ENCODE measurements around the gene PYGB.

PYGB gene

GRCh38 chr20:25320035-25320800 is 72.3 kb downstream of the PYGB start:
- H3K4me3 ChIP-seq (ENCODE audit: control insufficient read depth, low read depth, low read length): no peak overlapping the region
- no peak for TF ChIP-seq CTCF (conservative IDR thresholded peaks at IDR 0.05; ENCODE audit: control insufficient read depth, insufficient read depth, low read depth, low read length)
- no peak for DNase-seq (ENCODE audit: low read depth)

GRCh38 chr20:25321262-25321831 is 73.5 kb downstream of the PYGB start:
- no peak overlapping the region for H3K4me3 ChIP-seq (ENCODE audit: control insufficient read depth, low read depth, low read length)
- DNase-seq (ENCODE audit: low read depth): no peak
- no peak for TF ChIP-seq CTCF (conservative IDR thresholded peaks at IDR 0.05; ENCODE audit: control insufficient read depth, insufficient read depth, low read depth, low read length)

GRCh38 chr20:25321991-25322390 is 74.1 kb downstream of the PYGB start:
- H3K4me3 ChIP-seq (ENCODE audit: control insufficient read depth, low read depth, low read length): no peak overlapping the region
- no peak for DNase-seq (ENCODE audit: low read depth)
- no peak for TF ChIP-seq CTCF (conservative IDR thresholded peaks at IDR 0.05; ENCODE audit: control insufficient read depth, insufficient read depth, low read depth, low read length)

GRCh38 chr20:25323496-25324246 is 75.8 kb downstream of the PYGB start:
- TF ChIP-seq CTCF (conservative IDR thresholded peaks at IDR 0.05; ENCODE audit: control insufficient read depth, insufficient read depth, low read depth, low read length): no peak
- no peak for DNase-seq (ENCODE audit: low read depth)
- H3K4me3 ChIP-seq (ENCODE audit: control insufficient read depth, low read depth, low read length): no peak overlapping the region

GRCh38 chr20:25324412-25324811 is 76.5 kb downstream of the PYGB start:
- no peak for TF ChIP-seq CTCF (conservative IDR thresholded peaks at IDR 0.05; ENCODE audit: control insufficient read depth, insufficient read depth, low read depth, low read length)
- H3K4me3 ChIP-seq (ENCODE audit: control insufficient read depth, low read depth, low read length): no peak overlapping the region
- no peak for DNase-seq (ENCODE audit: low read depth)

- no peak for TF ChIP-seq CTCF (conservative IDR thresholded peaks at IDR 0.05; ENCODE audit: control insufficient read depth, insufficient read depth, low read depth, low read length)
- H3K4me3 ChIP-seq (ENCODE audit: control insufficient read depth, low read depth, low read length): no peak overlapping the region
- no peak for DNase-seq (ENCODE audit: low read depth)
Measured at GRCh38 chr20:25325073-25325472, 77.2 kb downstream of the PYGB start.

Data from fibroblast of mammary gland (primary cell).